GM19023 (cell line): ENCODE measurements around the gene RASGRF1.

Source experiments
- ATAC-seq: cut with Tn5 transposase; IDR thresholded peaks from one replicate; pipeline ENCODE4 v1.9.1; 2021; ENCODE audit warnings: mild to moderate bottlenecking, moderate library complexity; ENCODE audit not compliant: unreplicated experiment

Gene RASGRF1

GRCh38 chr15:79068790-79069189 is 21.8 kb downstream of the RASGRF1 start:
- no peak for ATAC-seq

- ATAC-seq, result no peak
These were observed 22.6 kb downstream of the RASGRF1 start for GRCh38 chr15:79067969-79068368.

- no peak for ATAC-seq
These were observed 23.3 kb downstream of the RASGRF1 start for GRCh38 chr15:79067072-79067833.

GRCh38 chr15:79066391-79067071 is 24.0 kb downstream of the RASGRF1 start:
- ATAC-seq, result no peak

- ATAC-seq, result no peak
These were observed 24.7 kb downstream of the RASGRF1 start for GRCh38 chr15:79065706-79066376.

- no peak for ATAC-seq
These were observed 25.2 kb downstream of the RASGRF1 start for GRCh38 chr15:79065361-79065705.

- no peak for ATAC-seq
These were observed 26.1 kb downstream of the RASGRF1 start for GRCh38 chr15:79064496-79064895.

GRCh38 chr15:79060175-79060574 is 30.4 kb downstream of the RASGRF1 start:
- no peak for ATAC-seq

GRCh38 chr15:79059081-79059572 is 31.5 kb downstream of the RASGRF1 start:
- ATAC-seq, result no peak

- no peak for ATAC-seq
These were observed 32.2 kb downstream of the RASGRF1 start for GRCh38 chr15:79058260-79058850.

GRCh38 chr15:79057050-79057449 is 33.5 kb downstream of the RASGRF1 start:
- ATAC-seq, result no peak

- ATAC-seq, result no peak
These were observed 36.2 kb downstream of the RASGRF1 start for GRCh38 chr15:79054350-79054749.

- ATAC-seq, result no peak
These were observed 36.7 kb downstream of the RASGRF1 start for GRCh38 chr15:79053894-79054293.

GRCh38 chr15:79051941-79052731 is 38.4 kb downstream of the RASGRF1 start:
- ATAC-seq, result no peak

- no peak for ATAC-seq
These were observed 39.6 kb downstream of the RASGRF1 start for GRCh38 chr15:79051029-79051428.

- no peak for ATAC-seq
These were observed 40.2 kb downstream of the RASGRF1 start for GRCh38 chr15:79050341-79050740.

GRCh38 chr15:79049416-79049815 is 41.2 kb downstream of the RASGRF1 start:
- ATAC-seq, result no peak

GRCh38 chr15:79047676-79048439 is 42.7 kb downstream of the RASGRF1 start:
- ATAC-seq, result no peak

GRCh38 chr15:79046691-79047404 is 43.7 kb downstream of the RASGRF1 start:
- no peak for ATAC-seq
